Renal cortex interstitium (tissue), 11 donors: ENCODE results near the gene PALLD. TPM values are rescaled to one million over a fixed set of nuclear protein-coding genes. Genes with fewer than 3 reads are reported as not detected.

Source experiments
- DNase-seq, 11 donors: peaks; one replicate each; pipeline ENCODE4 v3.0.0-alpha.2; 2013; ENCODE audit warnings: low read depth in 9 of 11, low spot score in 4 of 11; ENCODE audit errors: extremely low read depth in 1 of 11
- polyA plus RNA-seq, 3 donors: library from polyadenylated mRNA; unstranded; fragments of 120-200 nt; gene quantifications; one replicate each; pipeline ENCODE4 v1.2.1, GENCODE V29; 2013; ENCODE audit not compliant: insufficient read length in 3 of 3

The PALLD gene
- polyA plus RNA-seq, 3 donors, result 182 to 194 (median 191) TPM

DNA sequence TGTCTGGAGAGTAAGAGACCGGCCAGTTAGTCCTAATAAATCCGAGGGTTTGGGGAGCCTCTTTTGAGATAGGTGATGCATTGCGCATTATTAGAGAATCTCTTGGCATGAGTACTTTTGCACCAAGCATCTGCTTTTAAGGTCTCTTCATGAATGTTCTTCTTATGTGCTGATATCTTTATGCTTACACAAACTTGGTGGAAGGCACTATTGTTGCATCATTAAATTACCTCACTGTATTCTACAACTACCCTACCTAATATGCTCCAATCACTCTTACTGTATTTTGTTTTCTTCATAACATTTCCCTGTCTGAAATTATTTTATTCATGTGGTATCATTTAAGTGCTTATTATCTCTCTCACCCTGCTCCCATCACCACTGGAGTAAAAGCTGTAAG lies 151.6 kb downstream of the PALLD start:
- DNase-seq, result no peak

DNA sequence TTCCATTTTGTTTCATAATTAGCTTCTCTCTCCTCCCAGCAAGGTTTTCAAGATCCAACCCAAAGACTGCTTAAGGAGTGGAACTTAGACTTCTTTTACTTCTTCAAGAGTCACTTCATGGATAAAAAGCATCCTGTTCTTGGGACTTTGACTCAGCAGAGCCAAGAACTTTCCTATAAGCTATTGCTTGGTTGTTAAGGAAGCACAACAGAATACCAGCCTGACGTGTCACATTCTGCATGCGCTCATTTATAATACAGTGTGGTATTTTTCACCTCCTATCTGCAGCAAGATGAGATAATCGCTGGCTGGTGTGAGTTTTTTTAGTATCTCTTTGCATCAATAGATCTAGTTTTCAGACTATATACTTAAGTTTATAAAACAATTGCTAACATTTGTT lies 152.1 kb downstream of the PALLD start:
- DNase-seq, result no peak

DNA sequence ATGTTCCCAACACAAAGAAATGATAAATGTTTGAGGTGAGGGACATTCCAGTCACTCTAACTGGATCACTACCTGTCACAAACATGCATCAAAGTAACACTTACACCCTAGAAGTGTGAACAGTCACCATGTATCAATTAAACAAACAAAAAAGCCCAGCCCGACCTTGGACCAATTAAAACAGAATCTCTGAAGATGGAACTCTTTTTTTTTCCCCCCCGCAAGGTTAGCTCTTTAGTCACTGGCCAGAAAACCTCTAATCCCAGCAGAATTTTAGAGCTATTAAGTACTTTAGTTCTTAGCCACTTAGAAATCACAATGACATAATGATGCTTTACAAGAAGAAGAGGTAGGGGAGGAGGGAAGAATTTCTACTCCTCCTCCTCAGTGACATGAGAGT lies 154.5 kb downstream of the PALLD start:
- DNase-seq, result no peak

DNA sequence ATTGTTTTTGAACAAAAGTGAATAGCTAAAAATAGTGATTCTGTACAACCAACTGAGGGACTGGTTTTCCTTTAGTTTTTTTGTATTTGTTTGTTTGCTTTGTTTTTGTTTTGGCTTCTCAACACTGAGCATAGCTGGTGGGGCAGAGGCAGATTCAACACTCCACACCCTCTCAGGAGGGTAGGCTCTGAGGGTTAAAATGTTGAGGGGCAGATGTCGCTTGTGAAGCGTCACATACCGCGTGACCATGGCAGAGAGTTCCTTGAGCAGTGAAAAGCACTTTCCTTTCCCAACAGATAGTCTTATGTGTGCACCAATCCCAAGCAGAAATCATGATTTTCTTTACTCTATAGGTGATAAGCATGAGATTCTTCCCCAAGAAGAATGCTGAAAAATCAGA lies 155.0 kb downstream of the PALLD start:
- DNase-seq, result no peak

DNA sequence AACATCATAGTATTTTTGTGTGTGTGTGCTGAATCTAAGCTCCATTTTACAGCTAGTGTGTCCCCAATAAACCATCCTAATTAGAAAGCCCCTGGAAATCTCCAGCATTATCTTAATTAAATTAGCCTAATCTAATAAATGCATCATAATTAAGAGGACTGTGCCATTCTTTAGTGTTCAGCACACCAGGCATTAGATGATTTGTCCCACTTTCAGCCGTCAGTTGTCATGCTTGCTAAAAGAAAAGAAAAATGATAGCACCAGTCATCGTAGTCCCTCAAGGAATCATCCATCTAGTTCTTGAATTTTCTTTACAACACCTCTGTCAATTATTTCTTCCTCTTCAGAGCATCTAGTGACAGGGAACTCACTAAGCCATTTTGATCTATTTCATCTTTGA lies 155.9 kb downstream of the PALLD start:
- DNase-seq, result no peak

DNA sequence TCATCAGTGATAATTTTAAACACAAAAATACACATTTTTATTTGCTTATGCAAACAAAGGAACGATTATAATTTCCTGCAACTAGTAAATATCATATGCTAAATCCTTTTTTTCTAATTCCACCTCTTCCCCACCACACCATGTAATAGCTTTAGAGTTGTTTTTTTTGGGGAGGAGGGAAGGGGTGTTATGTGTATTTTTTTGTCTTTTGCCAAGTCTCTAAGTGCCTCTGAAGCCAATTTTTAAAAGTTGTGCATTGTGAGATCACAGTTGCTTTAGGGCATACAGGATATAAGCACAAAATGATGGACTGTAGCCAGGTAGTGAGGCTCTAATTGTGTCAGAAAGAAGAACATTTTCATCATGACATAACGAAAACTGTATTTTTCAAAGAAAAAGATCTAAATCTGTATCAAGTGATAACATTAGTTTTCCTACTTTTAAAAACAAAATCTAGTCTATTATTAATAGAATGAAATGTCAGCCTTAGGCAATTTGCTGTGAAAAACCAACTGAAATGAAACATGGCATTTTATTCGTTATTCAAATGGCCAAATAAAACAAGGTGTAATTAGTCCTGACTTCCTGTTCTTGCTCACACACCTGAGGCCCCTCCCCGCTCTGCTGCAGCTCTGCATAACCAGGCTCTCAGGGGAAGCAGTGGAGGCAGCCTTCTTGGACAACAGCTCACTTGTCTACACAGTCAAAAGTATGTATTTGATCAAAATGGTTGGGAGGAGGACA lies 157.4 kb downstream of the PALLD start:
- no peak for DNase-seq

DNA sequence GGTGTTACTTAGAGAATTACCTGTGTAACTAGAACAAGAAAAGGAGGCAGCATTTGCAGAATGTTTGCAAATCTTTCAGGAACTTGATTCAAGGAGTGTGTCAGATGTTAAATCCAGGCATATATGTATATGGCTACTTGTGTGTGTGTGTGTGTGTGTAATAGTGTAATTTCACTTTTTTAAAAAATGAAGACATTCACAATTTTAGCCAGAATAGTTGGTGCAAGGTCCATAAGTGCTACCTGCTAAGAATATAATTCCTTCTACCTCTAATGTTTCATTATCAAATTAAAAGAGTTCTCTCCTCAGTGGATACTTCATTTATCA lies 158.0 kb downstream of the PALLD start:
- no peak for DNase-seq

DNA sequence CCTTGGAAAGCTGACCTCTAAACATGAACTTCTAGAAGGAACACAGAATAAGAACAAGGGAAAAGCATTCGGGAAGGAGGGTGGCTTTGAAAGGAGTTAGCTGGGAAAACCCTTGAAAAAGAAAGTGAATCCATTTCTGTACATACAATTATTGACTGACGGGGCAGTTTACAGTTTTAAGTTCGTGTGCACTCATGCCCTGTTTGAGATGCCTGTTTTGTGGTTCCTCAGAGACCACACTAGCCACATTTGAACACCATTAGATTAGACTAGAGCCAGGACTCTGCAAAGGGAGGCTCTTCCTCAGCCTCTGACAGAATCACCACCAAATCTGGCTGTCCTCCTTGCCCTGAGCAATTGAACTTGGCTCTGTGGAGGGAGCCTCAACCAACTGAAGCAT lies 158.3 kb downstream of the PALLD start:
- no peak for DNase-seq

DNA sequence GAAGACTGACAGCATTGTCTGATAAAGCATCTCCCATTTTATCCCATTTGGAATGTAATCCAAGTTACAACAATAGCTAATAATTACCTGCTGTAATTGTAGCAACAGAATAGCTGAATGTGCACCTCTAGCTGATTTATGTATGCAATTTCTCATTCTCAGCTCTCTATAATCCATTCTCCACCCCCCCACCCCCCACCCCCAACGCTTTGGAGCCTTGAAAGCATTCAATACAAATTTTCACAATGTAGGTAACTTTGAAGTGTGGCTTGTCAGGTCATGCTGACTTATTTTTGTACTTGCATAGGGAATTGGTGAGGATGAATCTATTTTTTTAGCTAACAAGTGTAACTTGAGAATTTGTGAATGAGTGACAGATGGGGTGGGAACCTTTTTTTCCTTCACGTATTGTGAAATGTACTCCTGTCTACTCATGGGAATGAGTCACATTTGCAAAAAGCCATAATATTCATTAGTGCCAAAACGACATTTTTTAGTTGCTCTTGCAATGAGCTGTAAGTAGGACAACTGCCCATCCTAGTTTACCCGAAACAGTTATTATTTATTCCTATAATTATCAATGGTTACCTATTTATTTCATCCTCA lies 159.3 kb downstream of the PALLD start:
- DNase-seq, result no peak

DNA sequence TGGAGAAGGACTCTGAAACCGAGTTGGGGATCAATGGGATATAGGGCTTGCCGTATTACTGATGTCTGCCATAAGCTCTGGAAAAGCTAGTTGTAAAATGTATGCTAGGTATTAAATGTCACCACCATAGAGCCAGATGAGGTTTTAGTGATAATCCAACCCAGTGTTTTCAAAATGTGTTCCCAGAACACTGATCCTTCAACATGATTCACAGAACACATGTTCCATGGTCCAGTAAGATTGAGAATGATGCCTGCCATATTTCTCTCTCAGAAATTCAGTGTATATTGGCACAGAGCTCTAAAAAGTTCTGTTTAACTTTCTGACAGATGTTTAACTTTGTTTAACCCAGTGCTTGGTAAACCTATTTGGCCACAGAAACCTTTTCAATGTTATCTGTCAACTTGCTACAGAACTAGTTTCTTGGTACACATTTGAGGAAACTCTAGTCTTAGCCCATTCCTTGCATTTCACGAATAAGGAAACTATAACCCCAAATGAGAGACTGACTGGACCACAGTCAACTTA lies 160.2 kb downstream of the PALLD start:
- no peak for DNase-seq

DNA sequence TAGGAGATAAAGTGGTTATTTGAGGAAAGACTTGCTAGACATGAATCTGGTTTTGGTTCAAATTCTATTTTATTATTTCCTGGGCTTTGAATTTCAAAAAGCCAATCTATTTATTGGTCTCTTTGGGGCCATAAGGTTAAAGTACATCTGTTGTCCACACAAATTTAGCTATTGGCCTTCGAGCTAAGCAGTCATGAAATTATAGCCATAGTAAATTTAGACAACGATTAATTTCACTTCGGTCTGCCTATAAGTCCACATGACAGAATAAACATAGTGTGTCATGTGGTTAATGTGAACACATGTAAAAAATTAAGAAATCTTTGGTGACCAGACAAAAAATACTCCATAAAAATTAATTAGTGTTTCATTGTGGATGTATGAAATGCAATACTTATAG lies 161.9 kb downstream of the PALLD start:
- peak in 1 of 11 donors; percentile 67 for DNase-seq

DNA sequence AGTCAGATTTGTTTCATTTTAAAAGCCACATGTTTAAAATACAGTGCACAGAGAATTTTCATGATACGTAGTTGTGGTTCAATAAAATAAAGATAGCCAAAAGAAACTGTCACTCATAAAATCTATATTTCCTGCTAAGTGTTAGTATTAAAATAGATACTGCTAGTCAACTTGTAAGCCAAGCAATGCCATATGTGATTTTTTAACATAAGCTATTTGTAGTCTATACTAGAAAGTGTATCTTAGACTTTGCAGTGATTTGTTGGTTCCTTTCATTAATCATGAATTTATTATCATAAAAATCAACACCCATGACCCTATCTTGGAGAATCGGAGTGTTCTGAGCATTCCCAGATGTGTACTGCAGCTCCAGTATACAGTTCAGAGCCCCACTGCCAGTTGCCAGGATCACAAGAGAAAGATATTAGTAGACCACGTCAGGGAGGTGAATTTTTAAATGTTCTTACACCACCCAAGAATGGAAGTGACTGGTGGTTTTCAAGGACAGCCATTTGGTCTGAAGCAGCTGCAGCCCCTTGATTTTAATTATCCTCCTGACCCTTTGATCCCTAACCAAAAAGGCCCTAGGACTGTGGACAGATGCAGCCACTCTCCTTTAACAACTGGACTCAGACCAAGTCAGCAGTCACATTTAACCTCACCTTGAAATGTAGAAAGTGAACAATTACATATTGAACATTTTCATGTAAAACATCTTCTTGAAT lies 163.1 kb downstream of the PALLD start:
- no peak for DNase-seq

DNA sequence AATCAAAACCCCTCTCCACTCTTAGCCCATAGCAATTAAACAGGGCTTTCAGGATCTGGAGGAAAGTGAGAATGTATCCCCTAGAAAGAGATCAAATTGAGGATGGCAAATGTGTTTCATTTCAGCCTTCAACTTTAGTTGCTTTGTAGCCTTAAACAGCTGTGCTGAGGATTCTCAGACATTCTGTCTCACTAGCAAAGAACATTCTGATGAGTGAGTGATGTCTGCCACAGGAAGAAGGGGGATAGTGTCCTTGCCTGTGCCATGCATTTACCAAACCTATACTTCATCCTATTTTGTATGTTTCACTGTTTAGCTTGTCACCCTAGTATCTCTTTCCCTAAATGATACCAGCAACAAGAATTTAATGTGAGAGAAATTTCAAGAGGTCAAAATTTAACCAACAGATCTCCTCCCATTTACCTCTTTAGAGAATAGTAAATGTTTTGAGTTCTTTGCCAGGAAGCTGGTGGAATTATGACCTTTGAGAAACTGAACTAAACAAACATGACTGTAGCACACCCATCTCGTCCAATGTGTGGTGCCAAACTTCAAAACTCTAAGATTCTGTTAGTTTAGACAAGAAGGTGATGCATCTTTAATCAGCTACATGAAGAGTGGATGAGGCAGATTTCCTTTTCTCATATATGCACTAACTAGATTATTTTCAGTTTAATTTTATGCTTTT lies 165.6 kb downstream of the PALLD start:
- DNase-seq, result no peak

DNA sequence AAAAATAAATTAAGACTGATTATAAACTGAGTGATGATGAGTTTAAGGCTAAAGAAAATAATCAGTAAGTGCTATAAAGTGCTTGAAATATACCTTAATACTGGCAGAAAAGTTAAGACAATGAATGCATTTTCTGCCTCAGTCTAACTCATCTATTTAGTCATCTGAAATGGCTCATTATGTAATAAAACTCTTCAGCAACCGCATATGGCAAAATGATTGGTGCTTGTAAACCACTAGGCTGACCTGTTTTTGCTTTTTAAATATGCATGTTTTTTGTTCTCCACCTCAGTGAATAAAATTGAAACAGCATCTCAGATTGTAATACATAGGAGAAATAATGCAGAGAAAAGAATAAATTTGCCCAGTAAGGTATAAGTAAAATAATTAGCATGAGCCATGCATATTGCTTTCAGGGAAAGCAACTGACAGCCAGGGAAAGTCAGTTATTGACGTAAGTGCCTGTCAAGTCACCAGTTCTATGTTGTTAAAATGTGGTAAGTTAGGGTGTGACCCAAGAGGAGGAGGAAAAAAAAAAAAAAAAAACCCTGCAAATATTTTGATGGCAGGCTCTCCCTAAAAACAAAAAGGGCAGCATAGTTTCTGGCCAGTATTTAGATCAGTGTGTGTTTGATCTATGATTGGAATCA lies 167.5 kb downstream of the PALLD start:
- DNase-seq, result no peak

DNA sequence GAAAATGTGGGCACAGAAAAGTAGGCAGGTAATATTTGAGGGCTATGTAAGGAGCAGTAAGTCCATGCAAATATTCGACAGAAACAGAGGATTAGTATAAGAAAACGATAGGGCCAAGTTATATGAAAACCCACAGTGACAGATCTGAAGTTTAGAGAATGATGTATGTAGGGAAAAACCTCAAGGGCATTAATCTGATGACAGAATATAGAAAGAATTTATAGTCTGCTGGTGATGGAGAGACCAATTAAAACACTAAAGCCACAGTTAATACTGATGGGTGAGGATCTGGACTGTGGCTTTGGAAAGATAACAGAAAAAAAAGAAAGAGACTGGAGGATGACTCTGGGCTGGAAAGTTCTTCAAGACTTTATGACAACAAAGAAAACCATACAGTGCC lies 169.7 kb downstream of the PALLD start:
- no peak for DNase-seq

DNA sequence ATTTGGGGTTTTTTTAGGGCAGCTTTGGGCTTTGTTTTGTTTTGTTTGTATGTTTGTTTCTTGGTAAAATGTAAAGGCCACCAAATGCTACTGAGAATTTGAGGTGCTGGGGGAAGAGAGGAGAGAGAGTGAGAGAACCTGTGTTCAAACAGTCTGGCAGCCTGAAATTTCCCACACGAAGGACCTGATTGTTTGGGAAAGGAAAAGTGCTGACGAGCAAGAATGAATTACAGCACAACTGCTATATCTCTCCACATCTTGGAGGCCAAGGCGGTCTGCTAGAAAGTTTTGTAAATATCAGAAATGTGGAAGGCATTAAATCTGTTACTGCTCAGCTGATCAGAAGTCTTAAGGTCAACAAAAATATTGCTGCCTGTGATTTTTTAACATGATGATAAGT lies 170.5 kb downstream of the PALLD start:
- DNase-seq, result no peak

DNA sequence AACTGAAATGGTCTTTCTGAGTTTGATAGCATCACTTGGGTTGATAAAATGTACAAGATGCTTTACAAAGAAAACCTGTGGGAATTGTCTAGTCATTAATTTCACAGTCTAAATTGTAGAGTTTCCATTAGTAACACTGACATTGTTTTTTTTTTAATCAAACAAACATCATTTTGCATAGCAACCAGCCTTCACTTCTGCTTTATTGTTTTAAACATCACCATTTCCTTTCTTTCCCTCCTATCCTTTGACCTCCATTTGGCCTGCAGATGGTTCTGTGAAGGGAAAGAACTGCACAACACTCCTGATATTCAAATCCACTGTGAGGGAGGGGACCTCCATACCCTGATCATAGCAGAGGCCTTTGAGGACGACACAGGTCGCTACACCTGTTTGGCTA lies 171.1 kb downstream of the PALLD start:
- DNase-seq, result no peak

DNA sequence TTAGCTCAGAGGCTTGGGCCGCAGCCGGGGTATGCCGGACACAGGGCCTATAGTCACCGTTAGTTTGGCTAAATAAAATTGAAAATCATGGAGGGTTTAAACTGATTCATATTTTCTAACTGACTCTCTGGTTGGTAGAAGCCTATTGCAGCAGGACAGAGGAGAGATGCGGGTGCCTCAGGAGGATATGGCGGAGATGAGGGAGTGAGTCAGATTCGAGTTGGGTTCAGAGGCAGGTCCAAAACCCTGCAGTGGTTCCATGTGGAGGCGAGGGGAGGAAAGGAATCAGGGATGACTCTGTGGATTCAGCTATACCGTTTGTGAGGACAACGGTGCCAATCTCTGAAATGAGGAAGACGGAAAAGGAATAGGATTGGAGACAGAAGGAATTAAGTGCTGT lies 176.6 kb downstream of the PALLD start:
- no peak for DNase-seq

DNA sequence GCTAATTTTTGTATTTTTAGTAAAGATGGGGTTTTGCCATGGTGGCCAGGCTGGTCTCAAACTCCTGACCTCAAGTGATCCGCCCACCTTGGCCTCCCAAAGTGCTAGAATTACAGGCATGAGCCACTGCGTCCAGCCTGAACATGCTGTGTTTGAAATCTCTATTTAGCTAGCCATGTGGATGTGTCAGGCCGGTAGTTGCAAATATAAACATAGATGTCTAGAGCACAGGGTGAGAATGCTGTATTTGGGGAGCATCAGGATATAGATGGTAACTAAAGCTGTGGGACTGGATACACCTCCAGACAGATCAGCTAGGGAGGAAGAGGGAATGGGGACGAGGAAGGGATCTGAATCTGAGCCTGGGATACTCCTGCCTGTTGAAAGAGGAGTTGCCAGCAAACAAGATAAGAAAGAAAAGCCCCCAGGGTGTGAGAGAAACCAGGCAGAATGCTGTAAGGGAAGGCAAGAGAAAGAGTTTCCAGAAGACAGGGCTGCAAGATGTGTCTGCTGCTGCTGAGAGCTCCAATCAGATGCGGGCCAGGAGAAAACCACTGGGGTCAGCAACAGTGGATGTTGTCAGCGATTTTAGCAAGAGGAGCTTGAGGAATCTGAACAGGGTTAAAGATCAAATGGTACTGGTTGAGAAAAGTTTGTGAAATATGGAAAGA lies 177.4 kb downstream of the PALLD start:
- no peak for DNase-seq
